NCI-H1436 treated with DMSO at 0.1 percent for 48 hours (cell line): ENCODE results near the gene SLC4A8.

ENCODE experiments used
- DNase-seq: peaks from one replicate; lab custom pipeline; 2025; lab: John Stamatoyannopoulos, UW

Gene SLC4A8

GRCh38 chr12:51528852-51529650 lies 104.4 kb downstream of the SLC4A8 start:
- DNase-seq = no peak

GRCh38 chr12:51529651-51529970 lies 105.0 kb downstream of the SLC4A8 start:
- DNase-seq = no peak

- DNase-seq = no peak
Measured at GRCh38 chr12:51530208-51530607, 105.6 kb downstream of the SLC4A8 start.

GRCh38 chr12:51531284-51531977 lies 106.8 kb downstream of the SLC4A8 start:
- no peak for DNase-seq

GRCh38 chr12:51531978-51532497 lies 107.4 kb downstream of the SLC4A8 start:
- peak; percentile 45 for DNase-seq

GRCh38 chr12:51533799-51534198 lies 109.2 kb downstream of the SLC4A8 start:
- DNase-seq = no peak

- DNase-seq = no peak
Measured at GRCh38 chr12:51534216-51535074, 109.8 kb downstream of the SLC4A8 start.

- DNase-seq = no peak
Measured at GRCh38 chr12:51536159-51536558, 111.5 kb downstream of the SLC4A8 start.

GRCh38 chr12:51538149-51538548 lies 113.5 kb downstream of the SLC4A8 start:
- no peak for DNase-seq

- DNase-seq = no peak
Measured at GRCh38 chr12:51538599-51538998, 114.0 kb downstream of the SLC4A8 start.

- no peak for DNase-seq
Measured at GRCh38 chr12:51540996-51541395, 116.4 kb downstream of the SLC4A8 start.

- DNase-seq = no peak
Measured at GRCh38 chr12:51546097-51546496, 121.5 kb downstream of the SLC4A8 start.

GRCh38 chr12:51547606-51548005 lies 123.0 kb downstream of the SLC4A8 start:
- DNase-seq = no peak

GRCh38 chr12:51548241-51548640 lies 123.6 kb downstream of the SLC4A8 start:
- no peak for DNase-seq

- DNase-seq = no peak
Measured at GRCh38 chr12:51549637-51550036, 125.0 kb downstream of the SLC4A8 start.
